ENCODE measurements around the gene WFIKKN2. TPM values are rescaled to one million over a fixed set of nuclear protein-coding genes. Genes with fewer than 3 reads are reported as not detected.

WFIKKN2 gene
- total RNA-seq, 1 experiment from 2014 or later, result 0.05 TPM

DNA sequence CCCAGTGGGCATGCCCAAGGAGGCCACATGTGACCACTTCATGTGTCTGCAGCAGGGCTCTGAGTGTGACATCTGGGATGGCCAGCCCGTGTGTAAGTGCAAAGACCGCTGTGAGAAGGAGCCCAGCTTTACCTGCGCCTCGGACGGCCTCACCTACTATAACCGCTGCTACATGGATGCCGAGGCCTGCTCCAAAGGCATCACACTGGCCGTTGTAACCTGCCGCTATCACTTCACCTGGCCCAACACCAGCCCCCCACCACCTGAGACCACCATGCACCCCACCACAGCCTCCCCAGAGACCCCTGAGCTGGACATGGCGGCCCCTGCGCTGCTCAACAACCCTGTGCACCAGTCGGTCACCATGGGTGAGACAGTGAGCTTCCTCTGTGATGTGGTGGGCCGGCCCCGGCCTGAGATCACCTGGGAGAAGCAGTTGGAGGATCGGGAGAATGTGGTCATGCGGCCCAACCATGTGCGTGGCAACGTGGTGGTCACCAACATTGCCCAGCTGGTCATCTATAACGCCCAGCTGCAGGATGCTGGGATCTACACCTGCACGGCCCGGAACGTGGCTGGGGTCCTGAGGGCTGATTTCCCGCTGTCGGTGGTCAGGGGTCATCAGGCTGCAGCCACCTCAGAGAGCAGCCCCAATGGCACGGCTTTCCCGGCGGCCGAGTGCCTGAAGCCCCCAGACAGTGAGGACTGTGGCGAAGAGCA lies 4.4 kb downstream of the WFIKKN2 start:
- no peak for ATAC-seq

More for the DNA sequence above, 4.4 kb downstream of the WFIKKN2 start:
- Histone ChIP-seq H3K9me2 (ENCODE audit: insufficient read depth) (no peaks in the 10 kb centered on the region), H3K36me3 (ENCODE audit: control insufficient read depth in 1 of 2, insufficient read depth in 2 of 2, low read length in 2 of 2) (no peaks in the 10 kb centered on the region), H3K4me3 (replicated peaks in 1 of 2; ENCODE audit: low read depth in 1 of 2, low read length in 2 of 2) (no peak overlapping the region), H3K4me2 (ENCODE audit: low read length) (no peak overlapping the region), H3K79me2 (ENCODE audit: insufficient read depth, low read length) (no peaks in the 10 kb centered on the region), H3K9me3 (ENCODE audit: control insufficient read depth in 1 of 2, insufficient read depth in 1 of 2, low read depth in 1 of 2, low read length in 2 of 2) (no peaks in the 10 kb centered on the region), H3K4me1 (ENCODE audit: control insufficient read depth in 1 of 2, insufficient read depth in 2 of 2, low read length in 2 of 2) (peaks cover 0 to 9% of the 10 kb centered on the region in 2 experiments; a peak in 1 of 4 replicates), H3K27ac (ENCODE audit: low read depth, low read length) (no peak overlapping the region), H4K20me1 (ENCODE audit: insufficient read depth) (no peaks in the 10 kb centered on the region), H3K27me3 (ENCODE audit: insufficient read depth, low read length) (no peaks in the 10 kb centered on the region), H3K9ac (ENCODE audit: low read length) (no peak overlapping the region), H2AFZ (ENCODE audit: low read depth, low read length, poor library complexity, severe bottlenecking) (no peak overlapping the region)
- intact Hi-C loops (cut with micrococcal nuclease), result loop anchor here (5.0 kb wide), 1 partner anchor 132 kb away; the partner anchor contains the start of gene ANKRD40
- no TSS peak for BruUV-seq (replicated peaks)
- ChIA-PET RAD21 (ENCODE audit: low non-redundant PET in 1 of 2, low total read pairs in 2 of 2, uncharacterized antibody in 2 of 2, unreplicated experiment in 2 of 2) (interaction anchor here in 1 of 2 experiments (0.6 to 1.1 kb wide), 2 partner anchors 57 to 361 kb away, joined by 4 to 5 read pairs; no protein-coding TSS in a partner anchor), POLR2A (interaction anchor here (1.2 kb wide), 1 partner anchor 27 kb away, joined by 3 read pairs; the partner anchor contains the start of gene TOB1), CTCF (interaction anchor here (1.3 to 6.8 kb wide), 3 partner anchors 33 to 289 kb away, joined by 3 to 127 read pairs (median 10); no protein-coding TSS in a partner anchor)
- no peak for TF ChIP-seq SP1 (IDR thresholded peaks at IDR 0.05; ENCODE audit: low read depth)
- no peak for TF ChIP-seq SIN3A (IDR thresholded peaks at IDR 0.05; ENCODE audit: low read depth)
- TF ChIP-seq, protein P1, sequence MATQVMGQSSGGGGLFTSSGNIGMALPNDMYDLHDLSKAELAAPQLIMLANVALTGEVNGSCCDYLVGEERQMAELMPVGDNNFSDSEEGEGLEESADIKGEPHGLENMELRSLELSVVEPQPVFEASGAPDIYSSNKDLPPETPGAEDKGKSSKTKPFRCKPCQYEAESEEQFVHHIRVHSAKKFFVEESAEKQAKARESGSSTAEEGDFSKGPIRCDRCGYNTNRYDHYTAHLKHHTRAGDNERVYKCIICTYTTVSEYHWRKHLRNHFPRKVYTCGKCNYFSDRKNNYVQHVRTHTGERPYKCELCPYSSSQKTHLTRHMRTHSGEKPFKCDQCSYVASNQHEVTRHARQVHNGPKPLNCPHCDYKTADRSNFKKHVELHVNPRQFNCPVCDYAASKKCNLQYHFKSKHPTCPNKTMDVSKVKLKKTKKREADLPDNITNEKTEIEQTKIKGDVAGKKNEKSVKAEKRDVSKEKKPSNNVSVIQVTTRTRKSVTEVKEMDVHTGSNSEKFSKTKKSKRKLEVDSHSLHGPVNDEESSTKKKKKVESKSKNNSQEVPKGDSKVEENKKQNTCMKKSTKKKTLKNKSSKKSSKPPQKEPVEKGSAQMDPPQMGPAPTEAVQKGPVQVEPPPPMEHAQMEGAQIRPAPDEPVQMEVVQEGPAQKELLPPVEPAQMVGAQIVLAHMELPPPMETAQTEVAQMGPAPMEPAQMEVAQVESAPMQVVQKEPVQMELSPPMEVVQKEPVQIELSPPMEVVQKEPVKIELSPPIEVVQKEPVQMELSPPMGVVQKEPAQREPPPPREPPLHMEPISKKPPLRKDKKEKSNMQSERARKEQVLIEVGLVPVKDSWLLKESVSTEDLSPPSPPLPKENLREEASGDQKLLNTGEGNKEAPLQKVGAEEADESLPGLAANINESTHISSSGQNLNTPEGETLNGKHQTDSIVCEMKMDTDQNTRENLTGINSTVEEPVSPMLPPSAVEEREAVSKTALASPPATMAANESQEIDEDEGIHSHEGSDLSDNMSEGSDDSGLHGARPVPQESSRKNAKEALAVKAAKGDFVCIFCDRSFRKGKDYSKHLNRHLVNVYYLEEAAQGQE (IDR thresholded peaks at IDR 0.05; ENCODE audit: low read depth), result no peak
- no peak for TF ChIP-seq POLR2A (IDR thresholded peaks at IDR 0.05; ENCODE audit: borderline replicate concordance, extremely low read depth, insufficient read depth, insufficient read length)
- no peak for TF ChIP-seq JUND (IDR thresholded peaks at IDR 0.05)
- no peak for TF ChIP-seq TCF7L2 (IDR thresholded peaks at IDR 0.05; ENCODE audit: borderline replicate concordance, extremely low read depth, insufficient read depth, insufficient read length)
- no peak for DNase-seq (ENCODE audit: low read depth, low spot score)
